Keratinocyte (primary cell): Measurements from ENCODE around the gene NT5DC4. TPM values are rescaled to one million over a fixed set of nuclear protein-coding genes. Genes with fewer than 3 reads are reported as not detected.

Experiments
- DNase-seq: peaks from one replicate; pipeline ENCODE4 v3.0.0-alpha.2; 2011; ENCODE audit warnings: low read depth, missing footprints, low spot score
- FAIRE-seq: peaks from 2 replicates; lab custom pipeline; 2011; peaks lifted over from hg19 to GRCh38; lab: Jason Lieb, UNC
- H2AFZ ChIP-seq: 2 replicates; pipeline ENCODE4 v1.6.0; 2012; ENCODE audit warnings: low read length, control low read depth, inconsistent platforms; ENCODE audit not compliant: control insufficient read depth
- H3K27ac ChIP-seq: 2 replicates; pipeline ENCODE4 v1.5.1; 2011; ENCODE audit warnings: low read length; ENCODE audit not compliant: control insufficient read depth, insufficient read depth
- H3K27me3 ChIP-seq: 3 replicates; pipeline ENCODE4 v1.6.0; 2011; ENCODE audit warnings: low read length; ENCODE audit not compliant: control insufficient read depth, insufficient read depth; ENCODE audit errors: extremely low read depth
- H3K36me3 ChIP-seq, 2 experiments: 2 replicates in 1 of 2; 3 replicates in 1 of 2; pipeline ENCODE4 v1.5.1; 2011; ENCODE audit warnings: low read length in 2 of 2, mild to moderate bottlenecking in 1 of 2; ENCODE audit not compliant: control insufficient read depth in 2 of 2, insufficient read depth in 2 of 2; ENCODE audit errors: extremely low read depth in 1 of 2
- H3K4me1 ChIP-seq: 3 replicates; pipeline ENCODE4 v1.5.1; 2011; ENCODE audit warnings: low read length; ENCODE audit not compliant: control insufficient read depth, insufficient read depth; ENCODE audit errors: extremely low read depth
- H3K4me2 ChIP-seq: 3 replicates; pipeline ENCODE4 v1.6.0; 2011; ENCODE audit warnings: low read depth, low read length; ENCODE audit not compliant: control insufficient read depth, insufficient read depth; ENCODE audit errors: extremely low read depth
- H3K4me3 ChIP-seq, 3 experiments: fragments of 200-600 bp in 1 of 3; sonication (generic) in 1 of 3; 2 replicates in 2 of 3; 3 replicates in 1 of 3; pipeline ENCODE4 v1.5.1; 2011 to 2016; ENCODE audit warnings: low read length in 3 of 3, mild to moderate bottlenecking in 3 of 3, control low read depth in 2 of 3, inconsistent platforms in 1 of 3, low read depth in 1 of 3, mixed read lengths in 1 of 3, mixed run types in 1 of 3, moderate library complexity in 1 of 3; ENCODE audit not compliant: control insufficient read depth in 2 of 3, insufficient read depth in 2 of 3; ENCODE audit errors: extremely low read depth in 1 of 3
- H3K79me2 ChIP-seq: 2 replicates; pipeline ENCODE4 v1.6.0; 2012; ENCODE audit warnings: low read length; ENCODE audit not compliant: control insufficient read depth, insufficient read depth
- H3K9ac ChIP-seq: 3 replicates; pipeline ENCODE4 v1.6.0; 2011; ENCODE audit warnings: low read length; ENCODE audit not compliant: control insufficient read depth, insufficient read depth; ENCODE audit errors: extremely low read depth
- H3K9me1 ChIP-seq: 3 replicates; pipeline ENCODE4 v1.6.0; 2011; ENCODE audit warnings: low read length; ENCODE audit not compliant: control insufficient read depth, insufficient read depth; ENCODE audit errors: extremely low read depth
- H3K9me3 ChIP-seq: 2 replicates; pipeline ENCODE4 v1.5.1; 2012; ENCODE audit warnings: low read depth, low read length; ENCODE audit not compliant: control insufficient read depth
- H4K20me1 ChIP-seq: 3 replicates; pipeline ENCODE4 v1.6.0; 2011; ENCODE audit warnings: low read length; ENCODE audit not compliant: control insufficient read depth, insufficient read depth; ENCODE audit errors: extremely low read depth
- CTCF ChIP-seq, 3 experiments: IDR thresholded peaks in 1 of 3; conservative IDR thresholded peaks in 1 of 3; optimal IDR thresholded peaks in 1 of 3; 2 replicates in 2 of 3; 3 replicates in 1 of 3; pipeline versions ENCODE3 to v1.5.1; 2011; ENCODE audit warnings: low read length in 3 of 3, mild to moderate bottlenecking in 3 of 3, moderate library complexity in 2 of 3, control low read depth in 1 of 3, inconsistent platforms in 1 of 3; ENCODE audit not compliant: insufficient read depth in 2 of 3; ENCODE audit errors: extremely low read depth in 1 of 3
- EZH2 ChIP-seq: IDR thresholded peaks from one replicate; pipeline ENCODE4 v1.6.1; 2012; ENCODE audit warnings: inconsistent platforms, mild to moderate bottlenecking, low read length, moderate library complexity
- dilution Hi-C: fragments of 300-500 bp; cut with MboI; formaldehyde crosslinking; loops from one replicate; pipeline ENCODE4 v1.7.0; 2020; ENCODE audit warnings: low sequenced_read_pairs; ENCODE audit not compliant: extremely low pct_ligation_motif_present
- polyA plus RNA-seq, 5 experiments: library from polyadenylated mRNA; depleted of rRNA in 3 of 5; stranded (reverse) in 3 of 5; stranded (forward) in 1 of 5; unstranded in 1 of 5; fragments of >200 nt; gene quantifications; 1 replicate in 1 of 5; 2 replicates in 3 of 5; 3 replicates in 1 of 5; pipeline versions ENCODE4 v1.2.1 to v1.2.3, GENCODE V29; 2011 to 2012; ENCODE audit warnings: missing spikeins in 2 of 5, low read depth in 1 of 5, low replicate concordance in 1 of 5

Gene NT5DC4
- polyA plus RNA-seq, 1 donor (not counting 4 experiments of a cell fraction or from before 2014, with no cell fraction given): 1.00 TPM

DNA sequence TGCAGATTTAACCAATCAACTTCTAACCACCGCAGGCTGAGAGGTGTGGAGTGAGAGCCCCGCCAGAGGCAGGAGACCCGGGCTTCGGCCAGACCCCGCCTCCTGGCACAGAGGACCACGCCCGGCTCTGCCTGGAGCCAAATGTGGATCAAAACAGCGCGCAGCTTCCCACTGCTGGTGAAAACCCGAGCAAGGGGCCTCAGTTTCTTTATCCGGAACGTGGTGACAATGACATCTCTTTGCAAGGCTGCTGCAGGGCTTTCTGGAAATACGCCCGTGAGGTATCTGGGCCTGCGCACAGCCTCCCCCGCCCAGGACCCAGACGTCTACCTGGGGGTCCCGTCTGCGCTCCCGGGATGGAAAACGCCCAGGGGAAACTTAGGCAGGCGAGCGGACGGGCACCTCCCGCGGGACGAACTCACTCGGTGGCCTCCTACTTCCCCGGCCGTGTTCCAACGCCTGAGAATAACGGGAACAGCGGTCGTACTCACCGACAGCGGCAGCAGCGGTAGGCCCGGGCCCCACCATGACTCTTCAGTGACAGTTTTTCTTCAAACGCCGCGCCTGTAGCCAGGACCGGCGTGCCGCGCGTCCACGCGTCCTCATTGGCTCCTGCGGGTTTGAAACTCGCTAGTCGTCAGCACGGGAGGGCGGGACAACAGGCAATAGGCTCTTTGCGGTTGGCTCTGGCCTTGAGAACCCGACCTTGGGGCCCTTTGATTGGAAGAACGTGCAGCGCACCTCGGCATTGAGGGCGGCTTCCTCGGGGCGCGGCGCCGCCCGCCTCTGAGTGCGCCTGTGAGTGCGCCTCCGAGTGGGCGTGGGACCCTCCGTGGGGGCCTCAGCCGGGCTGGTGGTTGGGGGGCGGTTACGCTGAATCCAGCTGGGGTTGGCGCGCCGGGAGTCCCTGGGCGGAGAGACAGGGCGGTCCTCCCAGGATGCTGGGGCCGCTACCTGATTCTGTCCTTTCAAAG, 43.5 kb downstream of the NT5DC4 start, which contains the start of gene CKAP2L:
TSS of gene CKAP2L (minus strand) at position 539 of the 974 bp plus-strand sequence. CDS start at position 528, 11 bp downstream.
- FAIRE-seq (peak; percentile 86), DNase-seq (peak; percentile 87)
- Histone ChIP-seq H3K4me1 (peaks cover 22% of the 10 kb centered on the region), H3K4me2 (peak within 1 kb of the TSS; percentile 80), H3K4me3 (peak within 1 kb of the TSS; percentile 57 to 77 (median 76)), H3K9me1 (no peaks in the 10 kb centered on the region), H3K9me3 (no peaks in the 10 kb centered on the region), H4K20me1 (no peaks in the 10 kb centered on the region), H2AFZ (peak within 1 kb of the TSS; percentile 84), H3K27me3 (no peaks in the 10 kb centered on the region), H3K27ac (peak within 1 kb of the TSS; percentile 75), H3K36me3 (peaks cover 0 to 11% of the 10 kb centered on the region in 2 experiments), H3K9ac (peak within 1 kb of the TSS; percentile 80), H3K79me2 (peaks cover 36% of the 10 kb centered on the region)
- dilution Hi-C loops: no loop called here
- TF ChIP-seq EZH2: no peak
- TF ChIP-seq CTCF (optimal IDR thresholded peaks at IDR 0.05 in 1 of 3, IDR thresholded peaks at IDR 0.05 in 1 of 3, conservative IDR thresholded peaks at IDR 0.05 in 1 of 3; ENCODE audit: extremely low read depth in 1 of 3, insufficient read depth in 2 of 3, low read length in 3 of 3): peak in 1 of 3 experiments; percentile 49

DNA sequence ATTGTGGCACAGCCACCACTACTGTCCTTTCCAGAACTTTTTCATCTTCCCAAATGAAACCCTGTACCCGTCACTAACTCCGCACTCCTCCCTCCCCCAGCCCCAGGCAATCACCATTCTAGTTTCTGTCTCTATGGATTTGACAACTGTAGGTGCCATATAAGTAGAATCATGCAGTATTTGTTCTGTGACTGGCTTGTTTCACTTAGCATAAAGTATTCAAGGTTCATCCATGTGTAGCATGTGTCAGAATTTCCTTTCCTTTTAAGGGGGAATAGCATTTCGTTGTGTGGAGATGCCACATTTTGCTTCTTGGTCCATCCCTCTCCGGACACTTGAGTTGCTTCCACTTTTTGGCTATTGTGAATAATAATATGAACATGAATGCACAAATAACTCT, 44.4 kb downstream of the NT5DC4 start:
- H3K4me1 ChIP-seq: peaks cover 22% of the 10 kb centered on the region
- dilution Hi-C loops: no loop called here
- peak overlapping the region; percentile 80 for H3K9ac ChIP-seq
- H4K20me1 ChIP-seq: no peaks in the 10 kb centered on the region
- H3K27ac ChIP-seq: peak overlapping the region; percentile 75
- peak overlapping the region; percentile 57 for H2AFZ ChIP-seq
- FAIRE-seq (no peak), DNase-seq (no peak)
- TF ChIP-seq EZH2 (no peak), CTCF (optimal IDR thresholded peaks at IDR 0.05 in 1 of 3, IDR thresholded peaks at IDR 0.05 in 1 of 3, conservative IDR thresholded peaks at IDR 0.05 in 1 of 3; ENCODE audit: extremely low read depth in 1 of 3, insufficient read depth in 2 of 3, low read length in 3 of 3) (no peak)
- H3K36me3 ChIP-seq: peaks cover 0 to 9% of the 10 kb centered on the region in 2 experiments
- peaks cover 32% of the 10 kb centered on the region for H3K79me2 ChIP-seq
- peak overlapping the region; percentile 80 for H3K4me2 ChIP-seq
- H3K9me1 ChIP-seq: no peaks in the 10 kb centered on the region
- H3K27me3 ChIP-seq: no peaks in the 10 kb centered on the region
- H3K4me3 ChIP-seq: peak overlapping the region; percentile 57 to 77 (median 76)
- no peaks in the 10 kb centered on the region for H3K9me3 ChIP-seq
